ENCODE results near the gene FUOM. TPM values are rescaled to one million over a fixed set of nuclear protein-coding genes. Genes with fewer than 3 reads are reported as not detected.

FUOM gene
- total and polyA plus RNA-seq, 12 donors: 2.0 to 17.0 (median 6.2) TPM

DNA sequence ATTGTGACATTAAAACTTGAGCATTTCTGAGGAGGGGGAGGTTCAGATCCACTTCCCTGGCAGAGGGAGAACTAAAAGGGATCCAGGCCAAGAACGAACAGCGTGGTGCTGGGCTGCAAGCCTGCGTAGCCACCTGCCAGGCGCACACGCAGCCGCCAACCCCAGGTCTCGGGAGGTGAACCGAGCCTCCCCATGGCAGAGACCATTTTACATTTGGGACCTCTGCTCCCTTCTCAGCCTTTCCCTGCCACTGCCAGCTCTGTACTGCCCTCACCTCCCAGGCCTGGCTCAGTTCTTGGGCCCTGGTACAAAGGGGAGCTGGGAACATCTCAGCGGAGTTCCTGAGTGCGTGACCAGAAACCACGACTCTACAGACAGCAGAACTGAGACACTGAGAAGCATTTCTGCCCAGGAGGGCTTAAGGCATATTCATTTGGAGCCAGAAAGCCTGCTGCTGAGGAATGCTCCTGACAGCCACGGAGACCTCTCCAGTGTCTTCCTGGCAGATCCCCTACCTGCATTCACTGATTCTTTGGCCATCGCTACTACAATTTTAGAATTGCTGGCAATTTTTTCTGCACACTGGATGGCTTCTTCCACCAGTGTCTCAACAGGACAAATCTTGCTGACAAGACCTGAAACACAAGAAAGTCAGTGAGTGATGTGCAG is 7.8 kb upstream of the FUOM start:
- intact Hi-C loops (cut with DNase I): no loop called here
- no peak for DNase-seq
- H3K36me3 ChIP-seq: peaks cover 0 to 91% (median 54%) of the 10 kb centered on the region in 9 donors
- H3K27me3 ChIP-seq: no peaks in the 10 kb centered on the region
- H3K4me1 ChIP-seq: peaks cover 0 to 9% (median 0%) of the 10 kb centered on the region in 9 donors
- peak overlapping the region in 3 of 10 donors; percentile 22 to 58 (median 40) for H3K27ac ChIP-seq
- no peak overlapping the region for H3K4me3 ChIP-seq
- no peak for ATAC-seq
- 84 to 87% methylated on average over 13 of the region's 13 CpGs for WGBS, 2 donors
- TF ChIP-seq, protein P1, sequence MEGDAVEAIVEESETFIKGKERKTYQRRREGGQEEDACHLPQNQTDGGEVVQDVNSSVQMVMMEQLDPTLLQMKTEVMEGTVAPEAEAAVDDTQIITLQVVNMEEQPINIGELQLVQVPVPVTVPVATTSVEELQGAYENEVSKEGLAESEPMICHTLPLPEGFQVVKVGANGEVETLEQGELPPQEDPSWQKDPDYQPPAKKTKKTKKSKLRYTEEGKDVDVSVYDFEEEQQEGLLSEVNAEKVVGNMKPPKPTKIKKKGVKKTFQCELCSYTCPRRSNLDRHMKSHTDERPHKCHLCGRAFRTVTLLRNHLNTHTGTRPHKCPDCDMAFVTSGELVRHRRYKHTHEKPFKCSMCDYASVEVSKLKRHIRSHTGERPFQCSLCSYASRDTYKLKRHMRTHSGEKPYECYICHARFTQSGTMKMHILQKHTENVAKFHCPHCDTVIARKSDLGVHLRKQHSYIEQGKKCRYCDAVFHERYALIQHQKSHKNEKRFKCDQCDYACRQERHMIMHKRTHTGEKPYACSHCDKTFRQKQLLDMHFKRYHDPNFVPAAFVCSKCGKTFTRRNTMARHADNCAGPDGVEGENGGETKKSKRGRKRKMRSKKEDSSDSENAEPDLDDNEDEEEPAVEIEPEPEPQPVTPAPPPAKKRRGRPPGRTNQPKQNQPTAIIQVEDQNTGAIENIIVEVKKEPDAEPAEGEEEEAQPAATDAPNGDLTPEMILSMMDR (IDR thresholded peaks at IDR 0.05): no peak
- H3K9me3 ChIP-seq: peaks cover 0 to 6% (median 0%) of the 10 kb centered on the region in 11 donors

DNA sequence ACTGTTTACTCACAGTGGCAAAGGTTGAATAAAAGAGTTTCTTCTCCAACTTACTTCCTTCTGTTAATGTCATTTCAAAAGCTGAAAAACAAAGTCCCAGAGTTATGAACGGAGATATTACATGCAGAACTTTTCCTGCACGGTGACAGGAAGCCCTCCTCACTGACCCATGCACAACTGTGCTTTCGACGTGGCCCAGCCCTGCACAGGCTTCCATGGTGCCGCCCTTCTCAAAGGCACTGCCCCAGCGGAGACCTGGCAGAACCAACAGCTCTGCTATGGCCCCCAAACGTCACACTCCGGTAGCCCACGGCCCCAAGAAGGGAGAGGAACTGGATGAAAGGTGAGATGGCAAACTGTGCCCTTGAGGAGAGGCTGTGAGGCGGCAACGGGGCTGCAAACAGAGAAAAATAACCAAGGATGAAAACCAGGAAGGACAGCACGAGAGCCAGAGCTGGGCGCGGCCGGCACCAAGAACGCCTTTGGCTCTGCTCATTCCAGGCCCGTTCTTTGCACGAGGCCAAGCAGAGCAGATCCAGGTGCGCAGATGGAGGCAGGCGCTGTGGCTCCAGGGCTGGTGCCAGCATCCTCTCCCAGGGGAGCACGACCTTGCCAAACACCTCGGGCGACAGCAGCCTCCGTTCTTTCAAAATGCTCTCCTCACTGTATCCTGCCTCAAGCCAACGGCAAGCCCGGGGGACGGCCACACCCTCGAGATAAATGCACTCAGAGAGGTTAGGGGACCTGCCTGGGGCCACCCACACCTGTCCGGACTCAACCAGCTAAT is 7.0 kb upstream of the FUOM start:
- peak in 4 of 8 donors; percentile 8 to 46 (median 40) for ATAC-seq
- Histone ChIP-seq H3K27ac (peak overlapping the region in 6 of 10 donors; percentile 15 to 58 (median 32)), H3K4me1 (peaks cover 0 to 9% (median 0%) of the 10 kb centered on the region in 9 donors), H3K36me3 (peaks cover 0 to 83% (median 47%) of the 10 kb centered on the region in 9 donors), H3K27me3 (no peaks in the 10 kb centered on the region), H3K4me3 (no peak overlapping the region), H3K9me3 (peaks cover 0 to 6% (median 0%) of the 10 kb centered on the region in 11 donors)
- intact Hi-C loops (cut with DNase I): no loop called here
- 71 to 83% methylated on average over 29 of the region's 29 CpGs for WGBS, 2 donors
- TF ChIP-seq, protein P1 (IDR thresholded peaks at IDR 0.05): no peak
- DNase-seq: no peak

DNA sequence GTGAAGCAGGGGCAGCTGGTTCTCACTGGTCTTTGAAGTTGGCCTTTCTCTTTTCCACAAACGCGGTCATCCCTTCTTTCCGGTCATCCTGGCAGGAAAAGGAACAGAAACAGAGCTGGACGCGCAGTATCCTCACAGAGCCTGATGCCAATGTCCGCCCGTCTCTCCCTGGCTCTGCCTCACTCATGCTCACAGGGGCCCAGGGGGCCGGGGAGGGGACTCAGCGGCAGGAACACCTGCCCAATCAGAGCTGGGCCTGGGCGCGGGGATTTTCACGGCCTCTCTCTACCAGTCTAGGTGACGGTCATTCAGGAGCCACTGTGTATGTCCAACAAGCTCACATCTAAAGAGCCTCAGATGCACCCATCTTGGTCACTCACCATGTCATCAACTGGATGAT is 5.0 kb upstream of the FUOM start:
- TF ChIP-seq, protein P1 (IDR thresholded peaks at IDR 0.05): no peak
- WGBS, 2 donors: 87 to 95% methylated on average over 13 of the region's 13 CpGs
- no peak overlapping the region for H3K27ac ChIP-seq
- peaks cover 0 to 6% (median 0%) of the 10 kb centered on the region in 11 donors for H3K9me3 ChIP-seq
- peaks cover 0 to 14% (median 0%) of the 10 kb centered on the region in 9 donors for H3K4me1 ChIP-seq
- DNase-seq: no peak
- no peak overlapping the region for H3K4me3 ChIP-seq
- no peaks in the 10 kb centered on the region for H3K27me3 ChIP-seq
- intact Hi-C loops (cut with DNase I): no loop called here
- peaks cover 0 to 63% (median 30%) of the 10 kb centered on the region in 9 donors for H3K36me3 ChIP-seq
- ATAC-seq: no peak

DNA sequence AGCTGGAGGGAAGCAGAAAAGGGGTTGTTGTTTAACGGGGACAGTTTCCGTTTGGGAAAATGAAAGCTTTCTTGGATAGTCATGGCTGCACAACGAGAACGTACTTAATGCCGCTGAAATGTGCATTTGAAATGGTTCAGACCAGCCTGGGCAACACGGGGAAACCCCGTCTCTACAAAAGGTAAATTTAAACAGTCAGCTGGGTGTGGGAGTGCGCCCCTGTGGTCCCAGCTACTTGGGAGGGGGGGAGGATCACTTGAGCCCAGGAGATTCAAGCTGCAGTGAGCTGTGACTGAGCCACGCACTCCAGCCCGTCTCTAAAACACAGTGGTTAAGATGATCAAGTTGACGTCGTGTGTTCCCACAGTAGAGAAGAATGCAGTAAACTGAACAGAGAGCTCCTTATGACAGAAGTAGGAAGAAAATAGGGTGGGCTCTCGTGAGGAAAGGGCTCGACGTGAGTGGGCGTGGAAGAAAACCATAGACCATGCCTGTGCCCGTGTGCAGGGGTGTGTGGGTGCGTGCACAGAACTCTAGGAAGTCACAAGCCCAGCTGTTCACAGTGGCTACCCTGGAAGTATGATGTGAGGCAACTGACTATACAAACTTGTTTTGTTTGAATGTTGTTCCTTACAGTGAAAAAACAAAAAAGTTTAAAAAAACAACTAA is 4.1 kb upstream of the FUOM start:
- TF ChIP-seq, protein P1 (IDR thresholded peaks at IDR 0.05): no peak
- H3K4me3 ChIP-seq: no peak overlapping the region
- peaks cover 0 to 6% (median 0%) of the 10 kb centered on the region in 11 donors for H3K9me3 ChIP-seq
- no peak overlapping the region for H3K27ac ChIP-seq
- 83% methylated on average over 18 of the region's 18 CpGs for WGBS, 2 donors
- H3K4me1 ChIP-seq: peaks cover 0 to 22% (median 8%) of the 10 kb centered on the region in 9 donors
- peaks cover 0 to 56% (median 26%) of the 10 kb centered on the region in 9 donors for H3K36me3 ChIP-seq
- no peaks in the 10 kb centered on the region for H3K27me3 ChIP-seq
- intact Hi-C loops (cut with DNase I): no loop called here
- ATAC-seq (no peak), DNase-seq (no peak)

Data from heart right ventricle (tissue), 16 donors.